CD4-positive, alpha-beta T cell (primary cell): Measurements from ENCODE around the gene TMED7. TPM values are rescaled to one million over a fixed set of nuclear protein-coding genes. Genes with fewer than 3 reads are reported as not detected.

Experiments used
- ATAC-seq: fragments of 200-7000 bp; cut with Tn5 transposase; one replicate; pipeline ENCODE4 v1.10.0; 2022; ENCODE audit warnings: mild to moderate bottlenecking; ENCODE audit not compliant: poor library complexity
- CTCF ChIA-PET: fragments of 350-600 bp; sonication (Branson Sonifier 250); formaldehyde crosslinking; loops from one replicate; lab custom pipeline; 2021; ENCODE audit warnings: antibody characterized with exemption, inconsistent platforms; lab: Charles Lee
- POLR2A ChIA-PET: fragments of 350-600 bp; sonication (Branson Sonifier 250); formaldehyde crosslinking; loops from one replicate; lab custom pipeline; 2021; ENCODE audit warnings: antibody characterized with exemption, inconsistent platforms; lab: Charles Lee
- DNase-seq, 14 experiments: peaks; one replicate each; pipeline ENCODE4 v3.0.0-alpha.2; 2013 to 2020; ENCODE audit warnings: mixed read lengths in 2 of 14
- H3K27ac ChIP-seq, 2 donors: one replicate each; pipeline versions ENCODE4 v1.5.1 to v1.7.0; 2013; ENCODE audit warnings: low read length in 2 of 2, low read depth in 1 of 2, mild to moderate bottlenecking in 1 of 2
- H3K27me3 ChIP-seq, 2 experiments: 1 replicate in 1 of 2; 2 replicates in 1 of 2; pipeline versions ENCODE4 v1.6.1 to v1.7.0; 2013; ENCODE audit warnings: low read length in 2 of 2, control low read depth in 1 of 2, mild to moderate bottlenecking in 1 of 2, moderate library complexity in 1 of 2; ENCODE audit not compliant: insufficient read depth in 2 of 2, control insufficient read depth in 1 of 2
- H3K36me3 ChIP-seq: one replicate; pipeline ENCODE4 v1.6.1; 2013; ENCODE audit warnings: low read length, control low read depth; ENCODE audit not compliant: insufficient read depth
- H3K4me1 ChIP-seq: one replicate; pipeline ENCODE4 v1.6.1; 2013; ENCODE audit warnings: low read length, control low read depth; ENCODE audit not compliant: insufficient read depth
- H3K4me3 ChIP-seq: one replicate; pipeline ENCODE4 v1.5.1; 2013; ENCODE audit warnings: mild to moderate bottlenecking, low read length, moderate library complexity
- H3K9me3 ChIP-seq, 2 experiments: 1 replicate in 1 of 2; 2 replicates in 1 of 2; pipeline versions ENCODE4 v1.6.1 to v1.7.0; 2013; ENCODE audit warnings: low read length in 2 of 2, mild to moderate bottlenecking in 2 of 2, control low read depth in 1 of 2, moderate library complexity in 1 of 2; ENCODE audit not compliant: control insufficient read depth in 1 of 2, insufficient read depth in 1 of 2
- H3K27ac Mint-ChIP-seq: one replicate; pipeline ENCODE4 v1.8.0; 2020; ENCODE audit warnings: mixed read lengths
- H3K27me3 Mint-ChIP-seq: one replicate; pipeline ENCODE4 v1.8.0; 2021; ENCODE audit warnings: mixed read lengths
- H3K36me3 Mint-ChIP-seq: one replicate; pipeline ENCODE4 v1.8.0; 2021; ENCODE audit warnings: low read depth, mixed read lengths
- H3K4me1 Mint-ChIP-seq: one replicate; pipeline ENCODE4 v1.8.0; 2021; ENCODE audit warnings: low read depth, mixed read lengths
- H3K4me3 Mint-ChIP-seq: one replicate; pipeline ENCODE4 v1.8.0; 2020; ENCODE audit warnings: mild to moderate bottlenecking, mixed read lengths
- H3K9me3 Mint-ChIP-seq: one replicate; pipeline ENCODE4 v1.8.0; 2020; ENCODE audit warnings: mixed read lengths
- CTCF ChIP-seq: fragments of 200-600 bp; IDR thresholded peaks from one replicate; pipeline ENCODE4 v1.8.0; 2022; ENCODE audit warnings: antibody characterized with exemption, mild to moderate bottlenecking
- intact Hi-C, 2 experiments: fragments of 100-400 bp; cut with DNase I in 1 of 2; cut with micrococcal nuclease in 1 of 2; formaldehyde crosslinking; loops; one replicate each; pipeline versions ENCODE4 v1.15.1 to v1.9.0; 2023 to 2025; cut with DNase I, micrococcal nuclease
- total RNA-seq, 174 experiments: library from RNA in 2 of 174; stranded (reverse) in 2 of 174; gene quantifications; one replicate each; pipeline ENCODE4 v1.2.3 and lab custom pipeline; 2021 to 2026

The TMED7 gene
- total RNA-seq, 2 experiments from 2014 or later, result 50.4 to 56.7 TPM

GRCh38 chr5:115594128-115595047, 31.4 kb downstream of the TMED7 start:
- Mint-ChIP-seq H3K27me3 (no peaks in the 10 kb centered on the region), H3K4me3 (no peak overlapping the region), H3K4me1 (peaks cover 1% of the 10 kb centered on the region), H3K9me3 (no peaks in the 10 kb centered on the region), H3K36me3 (no peaks in the 10 kb centered on the region), H3K27ac (no peak overlapping the region)
- H3K27me3 ChIP-seq, result no peaks in the 10 kb centered on the region
- H3K4me3 ChIP-seq, result no peak overlapping the region
- ChIA-PET CTCF (no interaction called here), POLR2A (no interaction called here)
- DNase-seq, result no peak
- no peak for TF ChIP-seq CTCF
- H3K36me3 ChIP-seq, result no peaks in the 10 kb centered on the region
- H3K9me3 ChIP-seq, result no peaks in the 10 kb centered on the region
- no peak for ATAC-seq
- no peak overlapping the region for H3K27ac ChIP-seq
- intact Hi-C loops, result no loop called here
- H3K4me1 ChIP-seq, result no peaks in the 10 kb centered on the region

- H3K36me3 ChIP-seq, result no peaks in the 10 kb centered on the region
- no peaks in the 10 kb centered on the region for H3K4me1 ChIP-seq
- Mint-ChIP-seq H3K9me3 (no peaks in the 10 kb centered on the region), H3K36me3 (no peaks in the 10 kb centered on the region), H3K27ac (no peak overlapping the region), H3K4me3 (no peak overlapping the region), H3K27me3 (no peaks in the 10 kb centered on the region), H3K4me1 (no peaks in the 10 kb centered on the region)
- intact Hi-C loops, result loop anchor here (5.0 kb wide), 3 partner anchors 42 to 1977 kb away; no protein-coding TSS in a partner anchor
- ATAC-seq (no peak), DNase-seq (no peak)
- ChIA-PET POLR2A (interaction anchor here (0.7 kb wide), 1 partner anchor 253 kb away, joined by 3 read pairs; the partner anchor contains the start of genes AP3S1 and ATG12), CTCF (no interaction called here)
- H3K27ac ChIP-seq, result no peak overlapping the region
- H3K27me3 ChIP-seq, result no peaks in the 10 kb centered on the region
- TF ChIP-seq CTCF, result no peak
- H3K9me3 ChIP-seq, result no peaks in the 10 kb centered on the region
- H3K4me3 ChIP-seq, result no peak overlapping the region
These were observed 36.8 kb downstream of the TMED7 start for GRCh38 chr5:115589043-115589442.

GRCh38 chr5:115588640-115589039, 37.2 kb downstream of the TMED7 start:
- no peak for ATAC-seq
- Histone ChIP-seq H3K4me1 (no peaks in the 10 kb centered on the region), H3K9me3 (no peaks in the 10 kb centered on the region), H3K36me3 (no peaks in the 10 kb centered on the region), H3K27me3 (no peaks in the 10 kb centered on the region), H3K4me3 (no peak overlapping the region), H3K27ac (no peak overlapping the region)
- no peak overlapping the region for H3K27ac Mint-ChIP-seq
- no peak for DNase-seq
- intact Hi-C loops, result loop anchor here (5.0 kb wide), 3 partner anchors 41 to 1976 kb away; no protein-coding TSS in a partner anchor
- H3K9me3 Mint-ChIP-seq, result no peaks in the 10 kb centered on the region
- ChIA-PET POLR2A (interaction anchor here (0.7 kb wide), 1 partner anchor 253 kb away, joined by 3 read pairs; the partner anchor contains the start of genes AP3S1 and ATG12), CTCF (interaction anchor here (0.8 kb wide), 1 partner anchor 13 kb away, joined by 3 read pairs; no protein-coding TSS in a partner anchor)
- H3K27me3 Mint-ChIP-seq, result no peaks in the 10 kb centered on the region
- H3K36me3 Mint-ChIP-seq, result no peaks in the 10 kb centered on the region
- no peaks in the 10 kb centered on the region for H3K4me1 Mint-ChIP-seq
- no peak for TF ChIP-seq CTCF
- no peak overlapping the region for H3K4me3 Mint-ChIP-seq
